Uterus (tissue), 4 donors: ENCODE results near the gene NUCB2. TPM values are rescaled to one million over a fixed set of nuclear protein-coding genes. Genes with fewer than 3 reads are reported as not detected.

Experiments
- DNase-seq, 2 donors: peaks; one replicate each; pipeline ENCODE4 v3.0.0-alpha.2; 2019 to 2020
- H3K27ac ChIP-seq, 2 donors: fragments of 200-600 bp; sonication (generic); 1 replicate in 1 of 2; 2 replicates in 1 of 2; pipeline ENCODE4 v1.5.1; 2016 to 2018
- H3K27me3 ChIP-seq, 2 donors: fragments of 200-600 bp; sonication (generic); one replicate each; pipeline ENCODE4 v1.5.1; 2018 to 2019; ENCODE audit warnings: control low read depth in 1 of 2
- H3K36me3 ChIP-seq, 2 donors: fragments of 200-600 bp; sonication (generic); one replicate each; pipeline ENCODE4 v1.5.1; 2019; ENCODE audit warnings: control low read depth in 1 of 2
- H3K4me1 ChIP-seq, 2 donors: fragments of 200-600 bp; sonication (generic); one replicate each; pipeline ENCODE4 v1.5.1; 2018 to 2019; ENCODE audit warnings: control low read depth in 1 of 2
- H3K4me3 ChIP-seq, 2 donors: fragments of 200-600 bp; sonication (generic); 1 replicate in 1 of 2; 2 replicates in 1 of 2; pipeline ENCODE4 v1.5.1; 2018 to 2019; ENCODE audit warnings: mild to moderate bottlenecking in 1 of 2
- H3K9me3 ChIP-seq, 2 donors: fragments of 200-600 bp; sonication (generic); one replicate each; pipeline ENCODE4 v1.5.1; 2019; ENCODE audit warnings: control low read depth in 1 of 2
- CTCF ChIP-seq, 4 experiments: fragments of 200-600 bp in 2 of 4; fragments of 450-650 bp in 2 of 4; sonication (generic) in 2 of 4; IDR thresholded peaks; one replicate each; pipeline ENCODE4 v1.5.1; 2016 to 2019; ENCODE audit warnings: antibody characterized with exemption in 4 of 4, mild to moderate bottlenecking in 2 of 4, moderate library complexity in 1 of 4
- POLR2A ChIP-seq, 2 donors: fragments of 450-650 bp; IDR thresholded peaks; one replicate each; pipeline ENCODE4 v1.6.1; 2016; ENCODE audit warnings: antibody characterized with exemption in 2 of 2, mild to moderate bottlenecking in 1 of 2, moderate library complexity in 1 of 2
- intact Hi-C: fragments of 100-400 bp; cut with DNase I; formaldehyde crosslinking; loops from one replicate; pipeline ENCODE4 v1.15.1; 2023; ENCODE audit warnings: low total_unique reads
- total RNA-seq, 4 donors: library from RNA; depleted of rRNA in 3 of 4; stranded (reverse); fragments of >200 nt in 3 of 4; gene quantifications; one replicate each; pipeline versions ENCODE4 v1.1.0 to v1.2.4, GENCODE V29; 2014 to 2023
- donor health status: DM: yes; HTN: yes; CAD: no.

Gene NUCB2
- total RNA-seq, 4 donors from 2014 or later = 22.0 to 132 (median 68.3) TPM

GRCh38 chr11:17353821-17354600, 77.5 kb downstream of the NUCB2 start:
- Histone ChIP-seq H3K36me3 (no peaks in the 10 kb centered on the region), H3K4me3 (peak overlapping the region; percentile 44 to 64), H3K9me3 (no peaks in the 10 kb centered on the region), H3K4me1 (no peaks in the 10 kb centered on the region), H3K27me3 (no peaks in the 10 kb centered on the region), H3K27ac (peak overlapping the region; percentile 78 to 86)
- TF ChIP-seq POLR2A (IDR thresholded peaks at IDR 0.05) = no peak
- TF ChIP-seq CTCF (IDR thresholded peaks at IDR 0.05) = no peak
- DNase-seq = no peak
- intact Hi-C loops = no loop called here

GRCh38 chr11:17354601-17354991, 78.1 kb downstream of the NUCB2 start:
- no peaks in the 10 kb centered on the region for H3K4me1 ChIP-seq
- no peaks in the 10 kb centered on the region for H3K9me3 ChIP-seq
- H3K4me3 ChIP-seq = no peak overlapping the region
- H3K36me3 ChIP-seq = no peaks in the 10 kb centered on the region
- TF ChIP-seq POLR2A (IDR thresholded peaks at IDR 0.05) = no peak
- TF ChIP-seq CTCF (IDR thresholded peaks at IDR 0.05) = peak; percentile 42 to 64 (median 54)
- intact Hi-C loops = no loop called here
- H3K27ac ChIP-seq = no peak overlapping the region
- peak; percentile 29 to 63 for DNase-seq
- no peaks in the 10 kb centered on the region for H3K27me3 ChIP-seq

- TF ChIP-seq CTCF (IDR thresholded peaks at IDR 0.05) = no peak
- no peak for TF ChIP-seq POLR2A (IDR thresholded peaks at IDR 0.05)
Measured at GRCh38 chr11:17366495-17366894, 90.0 kb downstream of the NUCB2 start.

GRCh38 chr11:17368551-17368950, 92.0 kb downstream of the NUCB2 start:
- H3K9me3 ChIP-seq = peaks cover 0 to 33% of the 10 kb centered on the region in 2 donors
- H3K4me3 ChIP-seq = no peak overlapping the region
- H3K4me1 ChIP-seq = no peaks in the 10 kb centered on the region
- TF ChIP-seq POLR2A (IDR thresholded peaks at IDR 0.05) (no peak), CTCF (IDR thresholded peaks at IDR 0.05) (no peak)
- intact Hi-C loops = no loop called here
- H3K27me3 ChIP-seq = no peaks in the 10 kb centered on the region
- no peak overlapping the region for H3K27ac ChIP-seq
- DNase-seq = no peak
- H3K36me3 ChIP-seq = no peaks in the 10 kb centered on the region

More at GRCh38 chr11:17366495-17366894, 90.0 kb downstream of the NUCB2 start:
- Histone ChIP-seq H3K27me3 (no peaks in the 10 kb centered on the region), H3K9me3 (peaks cover 0 to 19% of the 10 kb centered on the region in 2 donors), H3K4me1 (no peaks in the 10 kb centered on the region), H3K36me3 (no peaks in the 10 kb centered on the region), H3K4me3 (no peak overlapping the region), H3K27ac (no peak overlapping the region)
- intact Hi-C loops = no loop called here
- no peak for DNase-seq

- H3K4me3 ChIP-seq = no peak overlapping the region
- H3K27me3 ChIP-seq = no peaks in the 10 kb centered on the region
- TF ChIP-seq POLR2A (IDR thresholded peaks at IDR 0.05) = no peak
- no peak for TF ChIP-seq CTCF (IDR thresholded peaks at IDR 0.05)
- DNase-seq = no peak
- H3K27ac ChIP-seq = no peak overlapping the region
- peaks cover 0 to 33% of the 10 kb centered on the region in 2 donors for H3K9me3 ChIP-seq
- no peaks in the 10 kb centered on the region for H3K36me3 ChIP-seq
- intact Hi-C loops = no loop called here
- H3K4me1 ChIP-seq = no peaks in the 10 kb centered on the region
Measured at GRCh38 chr11:17369094-17369493, 92.6 kb downstream of the NUCB2 start.
